GM13976 (cell line): ENCODE results near the gene SPIN4.
A peak's percentile ranks its signal among the peaks of the same experiment; 100 is the strongest.
"Not testable (repeated sequence)": the region's sequence is repeated elsewhere in the genome, so short reads cannot be mapped to it uniquely, and the experiment has no call there.

Source experiments
- DNase-seq: peaks from one replicate; pipeline ENCODE4 v3.0.0; 2012; ENCODE audit warnings: low spot score
- CTCF ChIP-seq: IDR thresholded peaks from 2 replicates; pipeline ENCODE4 v1.5.1; 2012; ENCODE audit warnings: borderline replicate concordance, mild to moderate bottlenecking; ENCODE audit not compliant: insufficient read depth; ENCODE audit errors: extremely low read depth, missing control alignments, control extremely low read depth
- in situ Hi-C: fragments of 300-500 bp; cut with MboI; formaldehyde crosslinking; loops from one replicate; pipeline ENCODE4 v1.12.0; 2022; ENCODE audit warnings: low sequenced_read_pairs, mixed read lengths, inconsistent platforms; ENCODE audit not compliant: unreplicated experiment

Gene SPIN4

GRCh38 chrX:63350941-63351616 is at the start of gene SPIN4:
SPIN4 (minus strand) TSS chrX:63351332; CDS start chrX:63350819, 513 bp downstream.
- peak; percentile 86 for DNase-seq
- no peak for TF ChIP-seq CTCF
- in situ Hi-C loops, result no loop called here

- no peak for DNase-seq
- in situ Hi-C loops, result no loop called here
- TF ChIP-seq CTCF, result no peak
These were observed 49.2 kb upstream of the SPIN4 start for GRCh38 chrX:63400340-63400739.

- in situ Hi-C loops, result no loop called here
- TF ChIP-seq CTCF, result no peak
- no peak for DNase-seq
These were observed 43.7 kb upstream of the SPIN4 start for GRCh38 chrX:63394872-63395271.

DNA sequence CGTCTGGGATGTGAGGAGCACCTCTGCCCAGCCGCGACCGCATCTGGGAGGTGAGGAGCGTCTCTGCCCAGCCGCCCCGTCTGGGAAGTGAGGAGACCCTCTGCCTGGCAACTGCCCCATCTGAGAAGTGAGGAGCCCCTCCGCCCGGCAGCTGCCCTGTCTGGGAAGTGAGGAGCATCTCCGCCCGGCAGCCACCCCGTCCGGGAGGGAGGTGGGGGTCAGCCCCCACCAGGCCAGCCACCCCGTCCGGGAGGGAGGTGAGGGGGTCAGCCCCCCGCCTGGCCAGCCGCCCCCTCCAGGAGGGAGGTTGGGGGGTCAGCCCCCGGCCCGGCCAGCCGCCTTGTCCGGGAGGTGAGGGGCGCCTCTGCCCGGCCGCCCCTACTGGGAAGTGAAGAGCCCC is 42.0 kb upstream of the SPIN4 start:
- DNase-seq, in situ Hi-C loops: not testable (repeated sequence)

DNA sequence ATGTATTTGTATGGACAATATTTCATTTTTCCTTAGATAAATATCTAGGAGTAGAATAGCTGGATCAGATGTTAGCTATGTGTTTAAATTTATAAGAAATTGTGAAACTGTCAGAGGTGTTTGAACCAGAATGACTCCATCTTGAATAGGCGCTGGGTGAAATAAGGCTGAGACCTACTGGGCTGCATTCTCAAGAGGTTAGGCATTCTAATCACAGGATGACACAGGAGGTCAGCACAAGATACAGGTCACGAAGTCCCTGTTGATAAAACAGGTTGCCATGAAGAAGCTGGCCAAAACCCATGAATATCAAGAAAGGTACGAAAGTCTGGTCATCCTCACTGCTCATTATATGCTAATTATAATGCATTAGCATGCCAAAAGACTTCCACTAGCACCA is 36.3 kb upstream of the SPIN4 start:
- no peak for DNase-seq
- TF ChIP-seq CTCF, result no peak
- in situ Hi-C loops, result no loop called here

- in situ Hi-C loops, DNase-seq: not testable (repeated sequence)
These were observed 33.1 kb upstream of the SPIN4 start for GRCh38 chrX:63384263-63384662.

- in situ Hi-C loops, DNase-seq: not testable (repeated sequence)
These were observed 21.9 kb upstream of the SPIN4 start for GRCh38 chrX:63373012-63373411.

- DNase-seq, in situ Hi-C loops: not testable (repeated sequence)
These were observed 16.6 kb upstream of the SPIN4 start for GRCh38 chrX:63367699-63368098.

DNA sequence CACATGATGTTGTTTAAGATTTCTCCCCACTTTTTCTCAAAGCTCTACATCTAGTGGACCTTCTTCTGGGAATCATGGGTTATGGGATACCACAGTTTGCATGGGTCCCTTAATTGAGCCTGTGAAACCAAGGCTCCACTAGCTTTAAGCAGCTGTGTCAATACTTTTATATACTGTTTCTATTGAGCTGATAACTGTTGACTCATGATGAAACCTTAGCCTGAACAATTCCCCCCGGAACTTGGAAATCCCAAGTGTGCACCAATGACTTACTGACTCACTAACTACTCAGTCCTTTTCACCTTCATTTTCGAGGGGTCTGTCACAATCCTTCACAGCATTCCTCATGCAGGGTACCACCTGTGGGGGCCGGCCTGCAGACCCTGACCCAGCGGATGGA is 12.7 kb upstream of the SPIN4 start:
- no peak for TF ChIP-seq CTCF
- in situ Hi-C loops, result no loop called here

More for the DNA sequence above, 12.7 kb upstream of the SPIN4 start:
- DNase-seq, result no peak
